PC-3 (cell line): Measurements from ENCODE around the gene FCRL2. TPM values are rescaled to one million over a fixed set of nuclear protein-coding genes. Genes with fewer than 3 reads are reported as not detected.

Experiments used
- ATAC-seq: fragments of 200-7000 bp; cut with Tn5 transposase; 2 replicates; pipeline ENCODE4 v1.9.1; 2020; ENCODE audit warnings: mild to moderate bottlenecking, moderate library complexity
- BruUV-seq: library from RNA; stranded (reverse); fragments of 400-500 nt; replicated peaks from 2 replicates; lab custom pipeline; 2021; lab: Mats Ljungman, UMichigan
- CTCF ChIA-PET: fragments of 300-600 bp; sonication (Branson Sonifier 250); formaldehyde crosslinking; loops from one replicate; lab custom pipeline; 2022; ENCODE audit warnings: antibody characterized with exemption; lab: Charles Lee
- POLR2A ChIA-PET: fragments of 300-600 bp; sonication (Branson Sonifier 250); formaldehyde crosslinking; loops from one replicate; lab custom pipeline; 2022; ENCODE audit warnings: antibody characterized with exemption; ENCODE audit not compliant: unreplicated experiment; lab: Charles Lee
- DNase-seq: peaks from one replicate; pipeline ENCODE4 v3.0.0-alpha.2; 2015
- H2AFZ ChIP-seq: fragments of 300-600 bp; sonication (generic); 2 replicates; pipeline ENCODE4 v1.6.0; 2016; ENCODE audit warnings: antibody characterized with exemption, low read length
- H3F3A ChIP-seq: fragments of 300-600 bp; sonication (generic); one replicate; pipeline ENCODE4 v1.6.0; 2017; ENCODE audit warnings: antibody characterized with exemption, low read length, control low read depth, mild to moderate bottlenecking; ENCODE audit not compliant: unreplicated experiment
- H3K27ac ChIP-seq: fragments of 300-600 bp; sonication (generic); 2 replicates; pipeline ENCODE4 v1.5.1; 2016; ENCODE audit warnings: mild to moderate bottlenecking, low read length
- H3K27me3 ChIP-seq: fragments of 300-600 bp; sonication (generic); 2 replicates; pipeline ENCODE4 v1.6.1; 2016; ENCODE audit warnings: low read length, mixed read lengths
- H3K36me3 ChIP-seq: fragments of 300-600 bp; sonication (generic); 2 replicates; pipeline ENCODE4 v1.6.1; 2016; ENCODE audit warnings: low read depth, mixed run types, low read length, mixed read lengths
- H3K4me1 ChIP-seq: fragments of 300-600 bp; sonication (generic); 2 replicates; pipeline ENCODE4 v1.5.1; 2016; ENCODE audit warnings: low read length; ENCODE audit not compliant: insufficient read depth
- H3K4me2 ChIP-seq: fragments of 300-600 bp; sonication (generic); 2 replicates; pipeline ENCODE4 v1.6.0; 2016; ENCODE audit warnings: low read length
- H3K4me3 ChIP-seq: fragments of 300-600 bp; sonication (generic); 2 replicates; pipeline ENCODE4 v1.5.1; 2016; ENCODE audit warnings: mild to moderate bottlenecking, low read length, mixed read lengths
- H3K79me2 ChIP-seq: fragments of 300-600 bp; sonication (generic); 2 replicates; pipeline ENCODE4 v1.6.1; 2017; ENCODE audit warnings: low read length, mixed read lengths
- H3K9ac ChIP-seq: fragments of 300-600 bp; sonication (generic); 2 replicates; pipeline ENCODE4 v1.6.0; 2016; ENCODE audit warnings: mild to moderate bottlenecking, low read length
- H3K9me2 ChIP-seq: fragments of 300-600 bp; sonication (generic); replicated peaks from 2 replicates; pipeline ENCODE4 v1.6.1; 2016; ENCODE audit warnings: mixed run types, low read length, mixed read lengths
- H3K9me3 ChIP-seq: fragments of 300-600 bp; sonication (generic); 2 replicates; pipeline ENCODE4 v1.6.1; 2016; ENCODE audit warnings: low read length, mixed read lengths
- H4K20me1 ChIP-seq: fragments of 300-600 bp; sonication (generic); 2 replicates; pipeline ENCODE4 v1.6.1; 2016; ENCODE audit warnings: low read length, mixed read lengths
- CTCF ChIP-seq: fragments of 300-600 bp; sonication (generic); conservative IDR thresholded peaks from 2 replicates; pipeline ENCODE4 v1.5.1; 2017; ENCODE audit warnings: antibody characterized with exemption, low read depth, mild to moderate bottlenecking, low read length
- EZH2 ChIP-seq: fragments of 300-600 bp; sonication (generic); IDR thresholded peaks from one replicate; pipeline ENCODE4 v1.6.1; 2017; ENCODE audit warnings: antibody characterized with exemption, mild to moderate bottlenecking, low read length; ENCODE audit not compliant: unreplicated experiment
- EZH2phosphoT487 ChIP-seq: fragments of 300-600 bp; sonication (generic); IDR thresholded peaks from 2 replicates; pipeline ENCODE4 v1.6.1; 2018; ENCODE audit warnings: mild to moderate bottlenecking, antibody characterized with exemption, low read length, borderline replicate concordance
- intact Hi-C: fragments of 100-400 bp; cut with micrococcal nuclease; formaldehyde crosslinking; loops from 2 replicates; pipeline ENCODE4 v1.9.0; 2023
- total RNA-seq: library from RNA; depleted of rRNA; stranded (reverse); fragments of >200 nt; gene quantifications from 2 replicates; pipeline ENCODE4 v1.2.3, GENCODE V29; 2014

FCRL2 gene
- total RNA-seq, 1 experiment from 2014 or later = not detected

- ChIA-PET CTCF (no interaction called here), POLR2A (no interaction called here)
- TF ChIP-seq EZH2phosphoT487 (no peak), EZH2 (no peak), CTCF (no peak)
- no peak for DNase-seq
- Histone ChIP-seq H3K36me3 (no peaks in the 10 kb centered on the region), H3K9ac (no peak overlapping the region), H3K4me1 (no peaks in the 10 kb centered on the region), H4K20me1 (no peaks in the 10 kb centered on the region), H3K4me2 (no peak overlapping the region), H3K4me3 (no peak overlapping the region), H3K79me2 (no peaks in the 10 kb centered on the region), H3K27ac (no peak overlapping the region), H2AFZ (no peak overlapping the region), H3K9me3 (0 out of 2 replicates have a peak, but pooled peaks cover 2% of the 10 kb centered on the region), H3F3A (no peaks in the 10 kb centered on the region), H3K9me2 (no peaks in the 10 kb centered on the region), H3K27me3 (peaks cover 42% of the 10 kb centered on the region)
- intact Hi-C loops = no loop called here
- no TSS peak for BruUV-seq
- ATAC-seq = no peak
Measured at GRCh38 chr1:157819215-157819614, 42.3 kb upstream of the FCRL2 start.

GRCh38 chr1:157813269-157813668, 36.3 kb upstream of the FCRL2 start:
- H3K36me3 ChIP-seq = no peaks in the 10 kb centered on the region
- no peak overlapping the region for H2AFZ ChIP-seq
- H3K4me3 ChIP-seq = no peak overlapping the region
- no peaks in the 10 kb centered on the region for H4K20me1 ChIP-seq
- H3K9me2 ChIP-seq = no peaks in the 10 kb centered on the region
- intact Hi-C loops = no loop called here
- no peak overlapping the region for H3K27ac ChIP-seq
- no peak for DNase-seq
- CTCF ChIA-PET = no interaction called here
- peaks cover 21% of the 10 kb centered on the region for H3K9me3 ChIP-seq
- no peak overlapping the region for H3K4me2 ChIP-seq
- ATAC-seq = no peak
- no peak for TF ChIP-seq EZH2phosphoT487
- TF ChIP-seq CTCF = no peak
- peaks cover 6% of the 10 kb centered on the region; the same call in 1 of the 2 replicates for H3K27me3 ChIP-seq
- no peaks in the 10 kb centered on the region for H3K79me2 ChIP-seq
- no peaks in the 10 kb centered on the region for H3K4me1 ChIP-seq
- H3K9ac ChIP-seq = no peak overlapping the region
- BruUV-seq = no TSS peak
- POLR2A ChIA-PET = interaction anchor here (0.6 kb wide), 1 partner anchor 47 kb away, joined by 3 read pairs; no protein-coding TSS in a partner anchor
- H3F3A ChIP-seq = no peaks in the 10 kb centered on the region

- CTCF ChIA-PET = no interaction called here
- no peaks in the 10 kb centered on the region for H4K20me1 ChIP-seq
- H3K79me2 ChIP-seq = no peaks in the 10 kb centered on the region
- H3K27ac ChIP-seq = no peak overlapping the region
- H3K4me2 ChIP-seq = no peak overlapping the region
- H3F3A ChIP-seq = no peaks in the 10 kb centered on the region
- H3K36me3 ChIP-seq = no peaks in the 10 kb centered on the region
- no peak for TF ChIP-seq EZH2phosphoT487
- TF ChIP-seq EZH2 = no peak
- no peak for TF ChIP-seq CTCF
- H3K9ac ChIP-seq = no peak overlapping the region
- H2AFZ ChIP-seq = no peak overlapping the region
- BruUV-seq = no TSS peak
- H3K9me3 ChIP-seq = no peaks in the 10 kb centered on the region
- no peaks in the 10 kb centered on the region for H3K9me2 ChIP-seq
- H3K4me3 ChIP-seq = no peak overlapping the region
- POLR2A ChIA-PET = no interaction called here
- ATAC-seq (no peak), DNase-seq (no peak)
- H3K4me1 ChIP-seq = no peaks in the 10 kb centered on the region
- H3K27me3 ChIP-seq = peaks cover 59% of the 10 kb centered on the region
- intact Hi-C loops = no loop called here
Measured at GRCh38 chr1:157806431-157807149, 29.7 kb upstream of the FCRL2 start.
